Rectal smooth muscle tissue (tissue), 1 donor: Measurements from ENCODE around the gene C19orf38.
A peak's percentile ranks its signal among the peaks of the same experiment; 100 is the strongest.
"Not testable (repeated sequence)": the region's sequence is repeated elsewhere in the genome, so short reads cannot be mapped to it uniquely, and the experiment has no call there.

Experiments
- H3K27ac ChIP-seq: one replicate; pipeline ENCODE4 v1.7.0; 2013; ENCODE audit warnings: low read depth, low read length, inconsistent platforms
- H3K27me3 ChIP-seq: one replicate; pipeline ENCODE4 v1.7.0; 2013; ENCODE audit warnings: low read length; ENCODE audit not compliant: control insufficient read depth, insufficient read depth
- H3K36me3 ChIP-seq: one replicate; pipeline ENCODE4 v1.7.0; 2013; ENCODE audit warnings: low read length; ENCODE audit not compliant: control insufficient read depth, insufficient read depth
- H3K4me1 ChIP-seq: one replicate; pipeline ENCODE4 v1.7.0; 2013; ENCODE audit warnings: low read length; ENCODE audit not compliant: control insufficient read depth, insufficient read depth
- H3K4me3 ChIP-seq: one replicate; pipeline ENCODE4 v1.7.0; 2013; ENCODE audit warnings: low read length
- H3K9ac ChIP-seq: one replicate; pipeline ENCODE4 v1.7.0; 2013; ENCODE audit warnings: low read length

The C19orf38 gene

GRCh38 chr19:10876459-10877240, 28.4 kb downstream of the C19orf38 start:
- Histone ChIP-seq H3K9ac (no peak overlapping the region), H3K27ac (peak overlapping the region; percentile 37)

GRCh38 chr19:10877608-10878007, 29.4 kb downstream of the C19orf38 start:
- H3K9ac ChIP-seq, H3K27me3 ChIP-seq, H3K4me3 ChIP-seq, H3K27ac ChIP-seq, H3K36me3 ChIP-seq, H3K4me1 ChIP-seq: not testable (repeated sequence)

More at GRCh38 chr19:10876459-10877240, 28.4 kb downstream of the C19orf38 start:
- Histone ChIP-seq H3K27me3 (no peaks in the 10 kb centered on the region), H3K36me3 (no peaks in the 10 kb centered on the region), H3K4me3 (no peak overlapping the region), H3K4me1 (peaks cover 3% of the 10 kb centered on the region)

DNA sequence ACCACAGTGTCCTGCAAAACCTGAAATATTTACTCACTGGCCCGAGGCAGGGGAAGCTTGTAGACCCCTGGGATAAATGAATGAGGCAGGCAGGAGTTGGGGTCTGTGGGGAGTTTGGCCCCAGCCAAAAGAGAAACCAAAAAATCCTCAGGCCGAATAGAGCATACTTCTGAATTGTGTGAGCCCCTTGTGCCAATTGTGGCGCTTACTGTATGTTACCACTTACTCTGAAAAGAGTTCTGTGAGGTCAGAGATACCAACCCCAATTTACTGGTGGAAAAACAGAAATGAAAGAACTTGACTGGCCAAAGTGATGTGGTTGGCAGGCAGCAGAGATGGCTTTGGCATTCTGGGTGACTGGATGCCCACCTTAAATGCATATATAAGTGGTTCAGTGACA, 30.0 kb downstream of the C19orf38 start:
- no peak overlapping the region for H3K9ac ChIP-seq
- no peak overlapping the region for H3K27ac ChIP-seq
- no peak overlapping the region for H3K4me3 ChIP-seq
- H3K36me3 ChIP-seq = no peaks in the 10 kb centered on the region
- H3K27me3 ChIP-seq = no peaks in the 10 kb centered on the region
- H3K4me1 ChIP-seq = peaks cover 9% of the 10 kb centered on the region

DNA sequence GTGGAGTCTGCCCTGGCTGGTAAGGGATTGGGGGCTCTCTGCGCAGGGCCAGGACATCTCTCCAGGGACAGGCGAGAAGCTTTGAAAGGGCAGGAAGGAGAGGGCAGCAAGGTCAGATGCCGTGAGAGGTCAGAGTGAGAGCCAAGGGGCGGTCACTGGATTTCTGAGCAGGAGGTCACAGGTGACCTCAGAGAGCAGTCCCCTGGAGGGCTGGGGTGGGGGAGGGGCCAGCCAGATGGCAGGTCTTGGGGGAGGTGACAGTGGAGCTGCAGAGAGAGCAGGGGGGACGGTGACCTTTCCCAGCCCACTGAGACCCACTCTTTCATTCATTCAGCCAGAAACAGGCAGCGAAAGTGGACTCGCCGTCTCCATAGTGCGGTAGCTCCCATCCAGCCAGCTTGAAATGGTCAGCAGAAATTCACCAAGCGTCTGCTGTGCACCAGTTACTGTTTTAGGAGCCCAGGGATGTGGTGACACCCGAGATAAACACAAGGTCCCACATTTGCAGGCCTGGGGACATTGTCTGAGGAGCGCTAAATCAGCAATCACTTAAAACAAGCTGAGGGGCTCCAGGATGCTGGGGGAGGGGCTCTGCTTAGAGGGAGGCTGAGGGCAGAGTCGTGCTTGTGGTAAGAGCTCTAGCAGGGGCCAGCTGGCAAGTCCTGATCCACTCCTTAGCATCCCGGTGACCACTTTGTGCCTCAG, 33.3 kb downstream of the C19orf38 start:
- Histone ChIP-seq H3K4me1 (peaks cover 21% of the 10 kb centered on the region), H3K4me3 (no peak overlapping the region), H3K9ac (no peak overlapping the region), H3K36me3 (no peaks in the 10 kb centered on the region), H3K27me3 (no peaks in the 10 kb centered on the region), H3K27ac (no peak overlapping the region)

DNA sequence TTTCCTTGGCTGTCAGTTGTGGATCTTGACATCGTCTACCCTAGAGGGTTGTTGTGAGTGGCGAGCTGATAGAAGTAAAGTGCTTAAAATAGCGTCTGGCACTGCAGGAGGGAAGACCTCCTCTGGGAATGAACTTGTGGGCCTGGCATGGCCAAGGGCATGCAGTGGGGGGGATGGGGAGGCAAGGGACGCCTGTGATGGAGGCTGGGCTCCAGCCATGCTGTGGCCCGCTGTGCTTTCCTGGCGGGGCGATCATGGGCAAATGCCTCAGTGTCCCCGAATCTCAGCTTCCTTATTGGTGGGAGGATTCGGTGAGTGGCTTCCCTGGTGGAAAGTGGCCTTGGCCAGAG, 33.9 kb downstream of the C19orf38 start:
- Histone ChIP-seq H3K9ac (no peak overlapping the region), H3K27ac (no peak overlapping the region), H3K4me1 (peaks cover 21% of the 10 kb centered on the region), H3K27me3 (no peaks in the 10 kb centered on the region), H3K4me3 (no peak overlapping the region), H3K36me3 (no peaks in the 10 kb centered on the region)

GRCh38 chr19:10884274-10884673, 36.1 kb downstream of the C19orf38 start:
- Histone ChIP-seq H3K27me3 (no peaks in the 10 kb centered on the region), H3K27ac (peak overlapping the region; percentile 66), H3K36me3 (no peaks in the 10 kb centered on the region), H3K4me1 (peaks cover 27% of the 10 kb centered on the region), H3K4me3 (no peak overlapping the region), H3K9ac (no peak overlapping the region)

- no peak overlapping the region for H3K9ac ChIP-seq
- no peaks in the 10 kb centered on the region for H3K27me3 ChIP-seq
- peak overlapping the region; percentile 66 for H3K27ac ChIP-seq
These were observed 37.3 kb downstream of the C19orf38 start for GRCh38 chr19:10885201-10886169.

DNA sequence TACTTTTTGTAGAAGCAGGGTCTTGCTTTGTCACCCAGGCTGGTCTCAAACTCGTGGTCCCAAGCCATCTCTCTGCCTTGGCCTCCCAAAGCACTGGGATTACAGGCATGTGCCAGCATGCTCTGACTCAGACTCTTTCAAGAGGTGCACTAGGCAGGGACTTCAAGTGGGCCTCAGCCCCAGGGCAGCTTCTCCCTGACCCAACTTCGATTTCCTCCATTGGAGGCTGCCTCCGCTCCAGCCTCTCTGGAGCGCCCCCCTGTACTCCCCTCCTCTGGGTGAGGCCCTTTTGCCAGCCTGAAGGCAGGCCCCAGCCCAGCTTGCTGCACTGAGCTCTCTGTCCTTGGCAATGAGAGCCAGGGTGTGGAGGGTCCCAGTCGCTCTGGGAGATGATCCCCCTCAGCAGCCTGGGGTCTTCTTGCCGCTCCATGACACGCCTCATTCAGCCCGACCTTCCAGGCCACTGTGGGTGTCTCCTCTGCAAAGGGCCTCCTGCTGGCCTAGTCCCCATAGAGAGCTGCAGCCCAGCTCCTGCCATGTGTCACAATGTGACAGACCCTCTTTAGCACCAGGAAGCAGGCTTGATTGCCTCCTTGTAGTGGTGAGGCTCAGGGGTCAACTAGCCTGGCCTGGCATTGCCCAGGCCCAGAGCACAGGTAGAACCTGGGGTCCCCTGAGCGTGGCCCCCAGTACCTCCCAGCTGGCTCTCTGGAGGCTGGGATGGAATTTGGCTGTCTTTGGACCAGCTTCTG, 39.6 kb downstream of the C19orf38 start:
- peaks cover 32% of the 10 kb centered on the region for H3K4me1 ChIP-seq

More at GRCh38 chr19:10885201-10886169, 37.3 kb downstream of the C19orf38 start:
- peaks cover 25% of the 10 kb centered on the region for H3K4me1 ChIP-seq
- no peaks in the 10 kb centered on the region for H3K36me3 ChIP-seq
- no peak overlapping the region for H3K4me3 ChIP-seq

DNA sequence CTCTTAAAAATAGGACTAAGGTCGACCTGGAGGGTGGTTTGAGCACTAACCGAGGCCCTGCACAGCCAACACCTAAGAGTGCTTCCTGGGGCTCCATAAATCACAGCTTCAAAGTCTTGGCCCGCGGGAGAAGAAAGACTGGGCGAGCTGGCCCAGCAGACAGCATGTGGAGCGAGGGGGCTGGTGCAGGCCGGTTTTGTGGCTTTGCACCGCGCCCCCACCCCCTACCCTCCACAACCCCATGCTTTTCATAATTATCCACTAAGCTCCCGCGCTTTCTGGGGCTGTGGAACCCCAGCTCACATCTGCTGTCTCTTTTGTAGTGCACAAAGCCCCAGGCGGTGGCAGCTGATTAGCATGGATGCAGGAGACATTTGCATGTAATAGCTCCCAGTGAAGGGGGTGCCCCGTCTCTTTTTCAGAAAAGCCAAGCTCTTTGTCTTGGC, 40.2 kb downstream of the C19orf38 start:
- H3K36me3 ChIP-seq = no peaks in the 10 kb centered on the region
- H3K9ac ChIP-seq = no peak overlapping the region
- H3K4me1 ChIP-seq = peaks cover 32% of the 10 kb centered on the region
- no peaks in the 10 kb centered on the region for H3K27me3 ChIP-seq
- H3K4me3 ChIP-seq = no peak overlapping the region
- peak overlapping the region; percentile 24 for H3K27ac ChIP-seq

More for the DNA sequence above, 39.6 kb downstream of the C19orf38 start:
- Histone ChIP-seq H3K9ac (no peak overlapping the region), H3K4me3 (no peak overlapping the region), H3K27ac (peak overlapping the region; percentile 43), H3K36me3 (no peaks in the 10 kb centered on the region), H3K27me3 (no peaks in the 10 kb centered on the region)

DNA sequence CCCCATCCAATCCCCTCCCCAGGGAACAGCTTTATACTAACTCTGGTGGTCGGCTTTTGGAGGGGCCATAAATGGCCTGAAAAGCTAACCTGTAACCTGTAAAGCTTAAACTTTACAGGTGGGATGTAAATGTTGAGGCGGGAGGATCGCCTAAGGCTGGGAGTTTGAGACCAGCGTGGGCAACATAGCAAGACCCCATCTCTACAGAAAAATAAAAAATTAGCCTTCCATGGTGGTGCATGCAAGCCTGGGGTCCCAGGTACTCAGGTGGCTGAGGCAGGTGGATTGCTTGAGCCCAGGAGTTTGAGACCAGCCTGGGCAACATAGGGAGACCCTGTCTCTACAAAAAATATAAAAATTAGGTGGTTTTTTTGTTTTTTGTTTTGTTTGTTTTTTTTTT, 41.7 kb downstream of the C19orf38 start:
- H3K36me3 ChIP-seq = no peaks in the 10 kb centered on the region
- H3K27me3 ChIP-seq = no peaks in the 10 kb centered on the region
- no peak overlapping the region for H3K9ac ChIP-seq
- H3K27ac ChIP-seq = no peak overlapping the region
- no peak overlapping the region for H3K4me3 ChIP-seq
- peaks cover 28% of the 10 kb centered on the region for H3K4me1 ChIP-seq

DNA sequence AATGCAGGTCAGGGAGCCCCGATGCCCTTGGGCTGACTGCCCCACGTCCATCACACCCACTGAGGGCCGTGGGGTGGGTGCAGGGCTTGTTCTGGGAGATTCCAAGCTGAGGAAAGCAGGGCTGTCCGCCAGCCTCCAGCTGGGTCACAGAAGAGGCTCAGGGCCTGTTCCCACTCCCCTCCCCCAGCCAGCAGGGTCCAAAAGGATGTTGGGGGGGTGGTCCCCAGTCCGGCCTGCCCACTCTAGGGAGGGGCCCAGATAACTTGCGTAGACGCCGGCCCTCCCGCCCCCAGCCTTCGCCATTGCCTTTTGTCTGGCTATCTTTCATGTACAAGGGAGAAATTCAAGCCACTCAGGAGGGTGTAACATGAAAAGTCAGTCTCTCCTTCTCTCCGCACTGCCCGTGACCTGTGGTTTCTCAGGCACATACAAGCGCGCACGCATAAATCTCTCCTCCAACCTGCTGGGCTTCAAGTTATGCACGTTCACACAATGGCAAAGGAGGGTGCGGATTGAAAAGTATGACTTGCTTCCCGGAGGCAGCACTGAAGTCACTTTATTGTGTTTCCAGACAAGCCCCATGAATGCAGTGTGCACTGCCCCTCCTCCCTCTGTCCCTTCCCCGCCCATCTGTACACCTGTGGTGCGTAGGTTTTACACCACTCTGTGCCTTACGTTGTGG, 43.3 kb downstream of the C19orf38 start:
- H3K4me1 ChIP-seq = peaks cover 21% of the 10 kb centered on the region
- peak overlapping the region; percentile 63 for H3K27ac ChIP-seq
- H3K4me3 ChIP-seq = peak overlapping the region; percentile 19
- no peaks in the 10 kb centered on the region for H3K36me3 ChIP-seq
- no peak overlapping the region for H3K9ac ChIP-seq
- H3K27me3 ChIP-seq = no peaks in the 10 kb centered on the region
